OCI-LY7 (cell line): ENCODE measurements around the gene EFNA5. TPM values are rescaled to one million over a fixed set of nuclear protein-coding genes. Genes with fewer than 3 reads are reported as not detected.

Experiments used
- BruUV-seq: library from RNA; stranded (reverse); fragments of 400-500 nt; replicated peaks from 2 replicates; lab custom pipeline; 2021; lab: Mats Ljungman, UMichigan
- CTCF ChIA-PET: fragments of 300-600 bp; sonication (Branson Sonifier 250); formaldehyde crosslinking; loops from one replicate; lab custom pipeline; 2022; ENCODE audit warnings: antibody characterized with exemption; ENCODE audit not compliant: unreplicated experiment; lab: Charles Lee
- POLR2A ChIA-PET: fragments of 300-600 bp; sonication (Branson Sonifier 250); formaldehyde crosslinking; loops from one replicate; lab custom pipeline; 2022; ENCODE audit warnings: antibody characterized with exemption; lab: Charles Lee
- DNase-seq: peaks from one replicate; pipeline ENCODE4 v3.0.0-alpha.2; 2015; ENCODE audit warnings: low spot score
- H2AFZ ChIP-seq: fragments of 200-600 bp; sonication (generic), shearing (Covaris generic); 2 replicates; pipeline ENCODE4 v1.6.1; 2014; ENCODE audit warnings: mild to moderate bottlenecking, antibody characterized with exemption, low read length, moderate library complexity
- H3K27ac ChIP-seq: fragments of 200-600 bp; sonication (generic); 2 replicates; pipeline ENCODE4 v1.5.1; 2014; ENCODE audit warnings: mixed run types, low read depth, mild to moderate bottlenecking, moderate library complexity, low read length, inconsistent platforms; ENCODE audit not compliant: poor library complexity, severe bottlenecking
- H3K36me3 ChIP-seq: fragments of 200-600 bp; sonication (generic); 2 replicates; pipeline ENCODE4 v1.6.1; 2014; ENCODE audit warnings: mild to moderate bottlenecking, antibody characterized with exemption, low read length, moderate library complexity, mixed read lengths; ENCODE audit not compliant: insufficient read depth
- H3K4me1 ChIP-seq: fragments of 200-600 bp; sonication (generic); 2 replicates; pipeline ENCODE4 v1.5.1; 2014; ENCODE audit warnings: mild to moderate bottlenecking, low read length; ENCODE audit not compliant: insufficient read depth, poor library complexity, severe bottlenecking
- H3K4me2 ChIP-seq: fragments of 200-600 bp; sonication (generic); 2 replicates; pipeline ENCODE4 v1.6.1; 2014; ENCODE audit warnings: mild to moderate bottlenecking, low read length
- H3K4me3 ChIP-seq: fragments of 200-600 bp; sonication (generic); 2 replicates; pipeline ENCODE4 v1.5.1; 2014; ENCODE audit warnings: mild to moderate bottlenecking, low read depth, low read length; ENCODE audit not compliant: poor library complexity, severe bottlenecking
- H3K79me2 ChIP-seq: fragments of 200-600 bp; sonication (generic); 2 replicates; pipeline ENCODE4 v1.6.1; 2016; ENCODE audit warnings: low read depth, mild to moderate bottlenecking, low read length, moderate library complexity, mixed read lengths; ENCODE audit not compliant: insufficient read depth
- H3K9me2 ChIP-seq: fragments of 200-600 bp; sonication (generic); 2 replicates; pipeline ENCODE4 v1.6.1; 2016; ENCODE audit warnings: mild to moderate bottlenecking, low read length, mixed read lengths; ENCODE audit not compliant: insufficient read depth
- H3K9me3 ChIP-seq: fragments of 200-600 bp; sonication (generic); 2 replicates; pipeline ENCODE4 v1.6.1; 2014; ENCODE audit warnings: mild to moderate bottlenecking, mixed run types, low read length, mixed read lengths
- H4K20me1 ChIP-seq: fragments of 200-600 bp; sonication (generic); 2 replicates; pipeline ENCODE4 v1.6.1; 2014; ENCODE audit warnings: mild to moderate bottlenecking, antibody characterized with exemption, low read length, moderate library complexity, mixed read lengths; ENCODE audit not compliant: insufficient read depth
- EZH2phosphoT487 ChIP-seq: fragments of 200-600 bp; sonication (generic); IDR thresholded peaks from 2 replicates; pipeline ENCODE4 v1.6.1; 2018; ENCODE audit warnings: low read depth, borderline replicate concordance, mild to moderate bottlenecking, mixed run types, antibody characterized with exemption, low read length, moderate library complexity, mixed read lengths
- intact Hi-C: fragments of 100-400 bp; cut with micrococcal nuclease; formaldehyde crosslinking; loops from one replicate; pipeline ENCODE4 v1.10.0; 2022; ENCODE audit not compliant: unreplicated experiment
- total RNA-seq, 2 experiments: library from RNA; depleted of rRNA in 1 of 2; stranded (reverse); fragments of >200 nt in 1 of 2; shearing (Covaris generic) in 1 of 2; gene quantifications; 2 replicates each; pipeline ENCODE4 v1.2.3, GENCODE V29; 2014 to 2022
- TF ChIP-seq, protein P1 (sequence below): fragments of 200-600 bp; sonication (generic); conservative IDR thresholded peaks from 2 replicates; pipeline ENCODE4 v1.5.1; 2014; ENCODE audit warnings: mild to moderate bottlenecking, antibody characterized with exemption, low read length, moderate library complexity, mixed read lengths

The EFNA5 gene
- total RNA-seq, 2 experiments from 2014 or later = 2.1 to 3.1 TPM

DNA sequence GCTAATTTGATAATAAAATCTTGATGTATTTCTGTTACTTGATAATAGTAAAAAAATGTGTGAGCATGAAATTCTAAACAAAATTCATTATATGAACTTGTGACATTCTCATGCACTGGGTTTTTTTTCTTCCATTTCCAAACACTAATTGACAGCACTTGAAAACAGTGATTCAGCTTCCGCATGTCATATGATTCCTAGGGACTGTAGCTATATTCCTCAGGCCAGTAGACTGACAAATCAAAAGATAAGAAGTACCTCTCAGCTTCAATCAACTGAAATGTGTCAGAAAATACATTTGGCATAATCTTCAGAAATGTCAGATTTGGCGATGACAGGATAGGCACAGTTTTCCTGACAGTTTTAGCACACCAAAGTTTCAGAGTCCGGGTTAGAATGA is 52.5 kb downstream of the EFNA5 start:
- ChIA-PET POLR2A (interaction anchor here (0.6 to 1.2 kb wide), 5 partner anchors 12 to 332 kb away, joined by 3 read pairs; no protein-coding TSS in a partner anchor), CTCF (no interaction called here)
- peaks cover 7% of the 10 kb centered on the region for H3K4me1 ChIP-seq
- no peaks in the 10 kb centered on the region for H3K9me2 ChIP-seq
- H4K20me1 ChIP-seq = no peaks in the 10 kb centered on the region
- DNase-seq = no peak
- H3K27ac ChIP-seq = no peak overlapping the region
- no peaks in the 10 kb centered on the region for H3K79me2 ChIP-seq
- no peak overlapping the region for H2AFZ ChIP-seq
- intact Hi-C loops = no loop called here
- H3K4me3 ChIP-seq = no peak overlapping the region
- H3K36me3 ChIP-seq = no peaks in the 10 kb centered on the region
- H3K4me2 ChIP-seq = no peak overlapping the region
- BruUV-seq = no TSS peak
- H3K9me3 ChIP-seq = peaks cover 8% of the 10 kb centered on the region; the same call in 1 of the 2 replicates
- TF ChIP-seq EZH2phosphoT487 = no peak
- TF ChIP-seq, protein P1, sequence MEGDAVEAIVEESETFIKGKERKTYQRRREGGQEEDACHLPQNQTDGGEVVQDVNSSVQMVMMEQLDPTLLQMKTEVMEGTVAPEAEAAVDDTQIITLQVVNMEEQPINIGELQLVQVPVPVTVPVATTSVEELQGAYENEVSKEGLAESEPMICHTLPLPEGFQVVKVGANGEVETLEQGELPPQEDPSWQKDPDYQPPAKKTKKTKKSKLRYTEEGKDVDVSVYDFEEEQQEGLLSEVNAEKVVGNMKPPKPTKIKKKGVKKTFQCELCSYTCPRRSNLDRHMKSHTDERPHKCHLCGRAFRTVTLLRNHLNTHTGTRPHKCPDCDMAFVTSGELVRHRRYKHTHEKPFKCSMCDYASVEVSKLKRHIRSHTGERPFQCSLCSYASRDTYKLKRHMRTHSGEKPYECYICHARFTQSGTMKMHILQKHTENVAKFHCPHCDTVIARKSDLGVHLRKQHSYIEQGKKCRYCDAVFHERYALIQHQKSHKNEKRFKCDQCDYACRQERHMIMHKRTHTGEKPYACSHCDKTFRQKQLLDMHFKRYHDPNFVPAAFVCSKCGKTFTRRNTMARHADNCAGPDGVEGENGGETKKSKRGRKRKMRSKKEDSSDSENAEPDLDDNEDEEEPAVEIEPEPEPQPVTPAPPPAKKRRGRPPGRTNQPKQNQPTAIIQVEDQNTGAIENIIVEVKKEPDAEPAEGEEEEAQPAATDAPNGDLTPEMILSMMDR = no peak

DNA sequence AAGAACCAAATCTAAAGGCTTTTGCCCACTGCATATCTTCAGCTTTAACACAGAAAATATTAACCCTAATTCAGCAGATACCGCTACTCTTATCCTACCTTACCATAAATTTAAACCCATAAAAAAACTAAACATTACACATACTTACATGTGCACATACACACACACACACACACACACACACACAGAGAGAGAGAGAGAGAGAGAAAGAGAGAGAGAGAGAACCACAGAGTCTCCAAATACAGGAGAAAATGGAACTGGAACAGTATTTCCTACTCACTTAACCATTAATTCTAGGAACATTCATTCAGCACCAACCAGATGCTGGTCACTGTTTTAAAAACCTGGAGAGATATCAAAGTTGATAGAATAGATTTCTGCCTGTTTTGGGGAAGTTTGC is 53.7 kb downstream of the EFNA5 start:
- Histone ChIP-seq H3K4me1 (peaks cover 6% of the 10 kb centered on the region), H4K20me1 (no peaks in the 10 kb centered on the region), H3K36me3 (no peaks in the 10 kb centered on the region), H3K4me2 (no peak overlapping the region), H3K9me3 (peaks cover 3% of the 10 kb centered on the region; the same call in 1 of the 2 replicates), H3K79me2 (no peaks in the 10 kb centered on the region), H3K27ac (no peak overlapping the region), H3K4me3 (no peak overlapping the region), H3K9me2 (no peaks in the 10 kb centered on the region), H2AFZ (no peak overlapping the region)
- ChIA-PET POLR2A (interaction anchor here (0.7 to 1.1 kb wide), 5 partner anchors 9 to 590 kb away, joined by 3 to 4 read pairs (median 3); no protein-coding TSS in a partner anchor), CTCF (no interaction called here)
- DNase-seq = no peak
- BruUV-seq = no TSS peak
- intact Hi-C loops = no loop called here
- TF ChIP-seq EZH2phosphoT487 = no peak
- TF ChIP-seq, protein P1 = no peak

DNA sequence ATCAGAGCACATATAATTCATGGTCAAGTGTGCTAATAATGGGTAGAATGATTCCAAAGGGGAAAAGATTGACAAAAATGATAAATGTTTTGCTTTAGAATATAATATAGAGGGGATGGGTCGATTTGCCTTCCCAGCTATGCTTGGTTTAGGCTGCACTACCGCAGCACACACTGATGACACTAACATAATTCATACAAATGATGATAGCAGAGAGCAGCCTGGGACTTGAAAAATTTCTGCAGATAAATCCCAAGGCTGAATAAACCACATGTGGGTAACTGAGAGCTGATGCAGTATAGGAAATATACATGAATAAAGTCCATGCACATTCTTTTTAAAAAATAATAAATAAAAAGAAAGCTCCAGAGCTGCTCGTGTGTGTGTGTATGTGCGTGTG is 54.5 kb downstream of the EFNA5 start:
- POLR2A ChIA-PET = interaction anchor here (0.7 to 1.1 kb wide), 4 partner anchors 8 to 590 kb away, joined by 3 to 4 read pairs (median 3); no protein-coding TSS in a partner anchor
- H3K36me3 ChIP-seq = no peaks in the 10 kb centered on the region
- DNase-seq = no peak

More for the DNA sequence above, 54.5 kb downstream of the EFNA5 start:
- Histone ChIP-seq H3K27ac (no peak overlapping the region), H3K4me2 (no peak overlapping the region), H4K20me1 (no peaks in the 10 kb centered on the region), H3K79me2 (no peaks in the 10 kb centered on the region), H2AFZ (no peak overlapping the region), H3K4me3 (no peak overlapping the region), H3K9me2 (no peaks in the 10 kb centered on the region), H3K4me1 (no peaks in the 10 kb centered on the region), H3K9me3 (no peaks in the 10 kb centered on the region)
- intact Hi-C loops = no loop called here
- CTCF ChIA-PET = no interaction called here
- TF ChIP-seq EZH2phosphoT487 = no peak
- TF ChIP-seq, protein P1 = no peak
- BruUV-seq = no TSS peak
